IMR-90 (cell line): Measurements from ENCODE around the gene IDH3G. TPM values are rescaled to one million over a fixed set of nuclear protein-coding genes. Genes with fewer than 3 reads are reported as not detected.

Experiments
- ATAC-seq: fragments of 200-7000 bp; cut with Tn5 transposase; 2 replicates; pipeline ENCODE4 v1.9.1; 2020; ENCODE audit warnings: low read depth, mild to moderate bottlenecking, moderate library complexity
- BruUV-seq: library from RNA; stranded (reverse); fragments of 400-500 nt; replicated peaks from 2 replicates; lab custom pipeline; 2021; lab: Mats Ljungman, UMichigan
- CTCF ChIA-PET: fragments of 300-600 bp; formaldehyde crosslinking; extraction: SDS; loops from one replicate; lab custom pipeline; 2021; ENCODE audit warnings: antibody characterized with exemption; lab: Yijun Ruan, JAX
- POLR2A ChIA-PET: fragments of 300-600 bp; sonication (Branson Sonifier 250); formaldehyde crosslinking; loops from one replicate; lab custom pipeline; 2022; ENCODE audit warnings: antibody characterized with exemption; ENCODE audit not compliant: unreplicated experiment; lab: Charles Lee
- DNase-seq: peaks from one replicate; pipeline ENCODE4 v3.0.0; 2013
- H2AFZ ChIP-seq: replicated peaks from 2 replicates; pipeline ENCODE3; 2013; ENCODE audit warnings: low read length, mild to moderate bottlenecking; ENCODE audit not compliant: poor library complexity
- H2AK5ac ChIP-seq: 2 replicates; pipeline ENCODE4 v1.6.1; 2013; ENCODE audit warnings: low read depth, low read length, inconsistent platforms
- H2AK9ac ChIP-seq: replicated peaks from 2 replicates; pipeline ENCODE3; 2013; ENCODE audit warnings: mild to moderate bottlenecking, low read depth, low read length, moderate library complexity; ENCODE audit not compliant: poor library complexity
- H2BK120ac ChIP-seq: 2 replicates; pipeline ENCODE4 v1.6.1; 2013; ENCODE audit warnings: low read depth, low read length, inconsistent platforms
- H2BK15ac ChIP-seq: 3 replicates; pipeline ENCODE4 v1.6.1; 2013; ENCODE audit warnings: low read depth, low read length, inconsistent platforms
- H2BK20ac ChIP-seq: 2 replicates; pipeline ENCODE4 v1.6.1; 2013; ENCODE audit warnings: low read depth, mild to moderate bottlenecking, inconsistent platforms, low read length, moderate library complexity
- H2BK5ac ChIP-seq: 2 replicates; pipeline ENCODE4 v1.6.1; 2013; ENCODE audit warnings: mild to moderate bottlenecking, low read depth, low read length, inconsistent platforms; ENCODE audit not compliant: poor library complexity, severe bottlenecking
- H3K14ac ChIP-seq: replicated peaks from 2 replicates; pipeline ENCODE4 v1.6.1; 2013; ENCODE audit warnings: low read depth, low read length, inconsistent platforms
- H3K18ac ChIP-seq: 2 replicates; pipeline ENCODE4 v1.6.1; 2013; ENCODE audit warnings: low read depth, low read length, control low read depth
- H3K23ac ChIP-seq: 2 replicates; pipeline ENCODE4 v1.6.1; 2013; ENCODE audit warnings: low read depth, low read length, inconsistent platforms
- H3K27ac ChIP-seq: 2 replicates; pipeline ENCODE4 v1.5.1; 2013; ENCODE audit warnings: mild to moderate bottlenecking, control low read depth, low read length; ENCODE audit not compliant: insufficient read depth
- H3K27me3 ChIP-seq: 2 replicates; pipeline ENCODE4 v1.6.1; 2013; ENCODE audit warnings: low read length; ENCODE audit not compliant: control insufficient read depth, insufficient read depth
- H3K36me3 ChIP-seq: 2 replicates; pipeline ENCODE4 v1.6.1; 2013; ENCODE audit warnings: low read length, mixed read lengths; ENCODE audit not compliant: control insufficient read depth, insufficient read depth
- H3K4ac ChIP-seq: 2 replicates; pipeline ENCODE4 v1.6.1; 2013; ENCODE audit warnings: low read depth, low read length, inconsistent platforms
- H3K4me1 ChIP-seq: 2 replicates; pipeline ENCODE4 v1.6.1; 2013; ENCODE audit warnings: low read length, mixed read lengths; ENCODE audit not compliant: control insufficient read depth, insufficient read depth
- H3K4me2 ChIP-seq: 2 replicates; pipeline ENCODE4 v1.6.1; 2013; ENCODE audit warnings: low read depth, mild to moderate bottlenecking, control low read depth, low read length, moderate library complexity
- H3K4me3 ChIP-seq: 2 replicates; pipeline ENCODE4 v1.5.1; 2013; ENCODE audit warnings: low read depth, mild to moderate bottlenecking, control low read depth, low read length, moderate library complexity; ENCODE audit not compliant: insufficient read depth
- H3K56ac ChIP-seq: 2 replicates; pipeline ENCODE4 v1.6.1; 2013; ENCODE audit warnings: low read length, inconsistent platforms; ENCODE audit not compliant: insufficient read depth; ENCODE audit errors: extremely low read depth
- H3K79me1 ChIP-seq, 2 experiments: 2 replicates each; pipeline ENCODE4 v1.6.1; 2013; ENCODE audit warnings: low read length in 2 of 2, inconsistent platforms in 1 of 2, low read depth in 1 of 2
- H3K9ac ChIP-seq: 2 replicates; pipeline ENCODE4 v1.6.1; 2013; ENCODE audit warnings: low read depth, low read length, control low read depth
- H3K9me1 ChIP-seq: 2 replicates; pipeline ENCODE4 v1.6.1; 2013; ENCODE audit warnings: low read length, inconsistent platforms; ENCODE audit not compliant: insufficient read depth
- H3K9me3 ChIP-seq: 2 replicates; pipeline ENCODE4 v1.6.1; 2013; ENCODE audit warnings: low read length; ENCODE audit not compliant: control insufficient read depth, insufficient read depth
- H4K20me1 ChIP-seq: 2 replicates; pipeline ENCODE4 v1.6.1; 2013; ENCODE audit warnings: low read length, inconsistent platforms; ENCODE audit not compliant: insufficient read depth
- H4K5ac ChIP-seq: 2 replicates; pipeline ENCODE4 v1.6.1; 2013; ENCODE audit warnings: mild to moderate bottlenecking, low read depth, low read length, control low read depth
- H4K8ac ChIP-seq, 2 experiments: 2 replicates each; pipeline ENCODE4 v1.6.1; 2013; ENCODE audit warnings: low read depth in 2 of 2, low read length in 2 of 2, control low read depth in 1 of 2, inconsistent platforms in 1 of 2
- H4K91ac ChIP-seq: 2 replicates; pipeline ENCODE4 v1.6.1; 2013; ENCODE audit warnings: low read depth, low read length, inconsistent platforms; ENCODE audit not compliant: insufficient read depth
- CEBPB ChIP-seq: IDR thresholded peaks from 2 replicates; pipeline ENCODE4 v1.6.1; 2012; ENCODE audit warnings: low read depth, low read length, improper control_type of control experiment
- CHD1 ChIP-seq: IDR thresholded peaks from 2 replicates; pipeline ENCODE4 v1.6.1; 2012; ENCODE audit warnings: low read depth, low read length, improper control_type of control experiment
- MAFK ChIP-seq: IDR thresholded peaks from 2 replicates; pipeline ENCODE4 v1.6.1; 2012; ENCODE audit warnings: low read depth, low read length, improper control_type of control experiment
- MAZ ChIP-seq: IDR thresholded peaks from 2 replicates; pipeline ENCODE4 v1.6.1; 2012; ENCODE audit warnings: low read depth, mild to moderate bottlenecking, low read length, improper control_type of control experiment, moderate library complexity, borderline replicate concordance
- MXI1 ChIP-seq: IDR thresholded peaks from 2 replicates; pipeline ENCODE4 v1.6.1; 2012; ENCODE audit warnings: low read depth, mild to moderate bottlenecking, low read length, moderate library complexity, borderline replicate concordance
- POLR2A ChIP-seq: IDR thresholded peaks from 2 replicates; pipeline ENCODE4 v1.6.1; 2012; ENCODE audit warnings: mild to moderate bottlenecking, low read depth, low read length
- RAD21 ChIP-seq: IDR thresholded peaks from 2 replicates; pipeline ENCODE4 v1.6.1; 2012; ENCODE audit warnings: low read length, improper control_type of control experiment
- RCOR1 ChIP-seq: IDR thresholded peaks from 2 replicates; pipeline ENCODE4 v1.6.1; 2012; ENCODE audit warnings: mild to moderate bottlenecking, low read length, improper control_type of control experiment; ENCODE audit not compliant: insufficient replicate concordance
- SMC3 ChIP-seq: fragments of 150-350 bp; IDR thresholded peaks from 2 replicates; pipeline ENCODE4 v1.6.1; 2016; ENCODE audit warnings: low read depth, mild to moderate bottlenecking, antibody characterized with exemption, low read length, moderate library complexity
- WGBS, 2 experiments: methylation state at CpG; one replicate each; pipeline versions ENCODE4 v1.1.5 to v1.1.7; 2013; ENCODE audit warnings: missing lambda C conversion rate in 2 of 2; ENCODE audit not compliant: insufficient read length in 1 of 2; ENCODE audit errors: extremely low coverage in 2 of 2; 5-methylcytosine and 5-hydroxymethylcytosine counted together
- dilution Hi-C: fragments of 300-500 bp; cut with HindIII; formaldehyde crosslinking; loops from one replicate; pipeline ENCODE4 v1.14.3; 2018; ENCODE audit warnings: low sequenced_read_pairs; ENCODE audit not compliant: unreplicated experiment
- in situ Hi-C: fragments of 300-500 bp; cut with MboI; formaldehyde crosslinking; loops from 3 replicates; pipeline ENCODE4 v1.14.3; 2019; ENCODE audit warnings: low sequenced_read_pairs, inconsistent platforms, mixed read lengths
- intact Hi-C: fragments of 100-400 bp; cut with micrococcal nuclease; formaldehyde crosslinking; loops from 2 replicates; pipeline ENCODE4 v1.10.0; 2022
- polyA plus RNA-seq, 3 experiments: library from polyadenylated mRNA; depleted of rRNA; stranded (reverse); fragments of >200 nt; gene quantifications; 2 replicates each; pipeline ENCODE4 v1.2.3, GENCODE V29; 2012; ENCODE audit warnings: low replicate concordance in 1 of 3
- total RNA-seq: library from RNA; depleted of rRNA; stranded (reverse); fragments of >200 nt; gene quantifications from 2 replicates; pipeline ENCODE4 v1.2.3, GENCODE V29; 2012
- TF ChIP-seq, protein P1 (sequence below): fragments of 150-350 bp; IDR thresholded peaks from 2 replicates; pipeline ENCODE4 v1.6.1; 2017; ENCODE audit warnings: mild to moderate bottlenecking, antibody characterized with exemption, low read length, low read depth

IDH3G gene
- total and polyA plus RNA-seq, 2 of the 4 experiments (the other 2 are of a cell fraction): 79.4 to 85.7 TPM

DNA sequence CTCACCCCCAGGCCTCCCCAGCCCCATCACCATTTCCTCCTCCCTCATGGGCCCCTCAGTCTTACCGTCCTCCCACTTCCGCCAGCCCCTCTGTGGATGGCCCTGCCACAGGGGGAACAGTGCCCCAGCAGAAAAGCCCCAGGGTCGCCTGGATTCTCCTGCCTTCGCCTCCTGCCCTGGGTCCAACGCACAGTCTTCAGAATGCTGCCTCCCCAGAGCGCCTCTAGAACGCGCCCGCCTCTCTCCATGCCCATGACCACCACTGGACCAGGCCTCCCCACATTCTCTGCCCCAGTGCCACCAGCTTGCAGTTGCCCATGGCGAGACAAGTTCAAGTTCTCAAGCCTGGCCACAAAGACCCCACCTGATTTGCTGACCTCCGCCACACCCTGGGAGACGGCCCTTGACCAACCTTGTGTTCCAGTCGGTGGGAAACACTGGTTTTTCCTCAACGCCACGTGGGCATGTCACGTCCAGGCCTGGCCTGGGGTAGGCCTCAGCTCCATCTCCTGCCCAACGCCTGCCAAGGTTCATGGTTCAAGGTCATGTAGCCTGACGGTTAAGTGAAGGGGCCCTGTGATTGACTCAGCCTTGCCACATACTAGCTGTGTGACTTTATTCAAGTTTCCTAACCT, 30.8 kb downstream of the IDH3G start:
- Histone ChIP-seq H3K14ac (no peak overlapping the region), H2AFZ (no peak overlapping the region), H2BK20ac (no peak overlapping the region), H4K5ac (no peak overlapping the region), H3K27ac (no peak overlapping the region), H2AK9ac (peak overlapping the region; percentile 31), H3K18ac (no peak overlapping the region), H3K9me1 (no peaks in the 10 kb centered on the region), H3K36me3 (no peaks in the 10 kb centered on the region), H2BK15ac (no peak overlapping the region), H4K91ac (no peak overlapping the region), H3K79me1 (peaks cover 0 to 17% of the 10 kb centered on the region in 2 experiments; a peak in 2 of 4 replicates), H3K56ac (no peak overlapping the region), H2AK5ac (no peak overlapping the region), H4K8ac (no peak overlapping the region), H2BK120ac (no peak overlapping the region), H4K20me1 (no peaks in the 10 kb centered on the region; the same call in 1 of the 2 replicates), H3K9me3 (no peaks in the 10 kb centered on the region; the same call in 1 of the 2 replicates), H3K4ac (no peak overlapping the region), H3K4me1 (peaks cover 17% of the 10 kb centered on the region), H2BK5ac (no peak overlapping the region), H3K4me2 (no peak overlapping the region), H3K27me3 (no peaks in the 10 kb centered on the region), H3K23ac (no peak overlapping the region), H3K9ac (no peak overlapping the region), H3K4me3 (no peak overlapping the region)
- ChIA-PET POLR2A (no interaction called here), CTCF (interaction anchor here (0.9 to 1.5 kb wide), 2 partner anchors 9 to 183 kb away, joined by 3 read pairs; no protein-coding TSS in a partner anchor)
- in situ Hi-C loops: loop anchor here (10.0 kb wide), 1 partner anchor 201 kb away; no protein-coding TSS in a partner anchor
- dilution Hi-C loops: no loop called here
- no peak for DNase-seq
- no TSS peak for BruUV-seq
- TF ChIP-seq RAD21 (no peak), CEBPB (no peak), SMC3 (no peak), CHD1 (no peak), MAZ (no peak), MAFK (no peak), RCOR1 (no peak), POLR2A (no peak), MXI1 (no peak)
- TF ChIP-seq, protein P1, sequence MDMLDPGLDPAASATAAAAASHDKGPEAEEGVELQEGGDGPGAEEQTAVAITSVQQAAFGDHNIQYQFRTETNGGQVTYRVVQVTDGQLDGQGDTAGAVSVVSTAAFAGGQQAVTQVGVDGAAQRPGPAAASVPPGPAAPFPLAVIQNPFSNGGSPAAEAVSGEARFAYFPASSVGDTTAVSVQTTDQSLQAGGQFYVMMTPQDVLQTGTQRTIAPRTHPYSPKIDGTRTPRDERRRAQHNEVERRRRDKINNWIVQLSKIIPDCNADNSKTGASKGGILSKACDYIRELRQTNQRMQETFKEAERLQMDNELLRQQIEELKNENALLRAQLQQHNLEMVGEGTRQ: no peak
- WGBS, 2 experiments: 81% methylated on average over 12 of the region's 18 CpGs; no CpG with 5 or more reads in 1 of the 2 experiments
- ATAC-seq: no peak
- intact Hi-C loops: no loop called here
